ENCODE measurements around the gene GLRX2.
"Not testable (repeated sequence)": the region's sequence is repeated elsewhere in the genome, so short reads cannot be mapped to it uniquely, and the experiment has no call there.

Gene GLRX2

DNA sequence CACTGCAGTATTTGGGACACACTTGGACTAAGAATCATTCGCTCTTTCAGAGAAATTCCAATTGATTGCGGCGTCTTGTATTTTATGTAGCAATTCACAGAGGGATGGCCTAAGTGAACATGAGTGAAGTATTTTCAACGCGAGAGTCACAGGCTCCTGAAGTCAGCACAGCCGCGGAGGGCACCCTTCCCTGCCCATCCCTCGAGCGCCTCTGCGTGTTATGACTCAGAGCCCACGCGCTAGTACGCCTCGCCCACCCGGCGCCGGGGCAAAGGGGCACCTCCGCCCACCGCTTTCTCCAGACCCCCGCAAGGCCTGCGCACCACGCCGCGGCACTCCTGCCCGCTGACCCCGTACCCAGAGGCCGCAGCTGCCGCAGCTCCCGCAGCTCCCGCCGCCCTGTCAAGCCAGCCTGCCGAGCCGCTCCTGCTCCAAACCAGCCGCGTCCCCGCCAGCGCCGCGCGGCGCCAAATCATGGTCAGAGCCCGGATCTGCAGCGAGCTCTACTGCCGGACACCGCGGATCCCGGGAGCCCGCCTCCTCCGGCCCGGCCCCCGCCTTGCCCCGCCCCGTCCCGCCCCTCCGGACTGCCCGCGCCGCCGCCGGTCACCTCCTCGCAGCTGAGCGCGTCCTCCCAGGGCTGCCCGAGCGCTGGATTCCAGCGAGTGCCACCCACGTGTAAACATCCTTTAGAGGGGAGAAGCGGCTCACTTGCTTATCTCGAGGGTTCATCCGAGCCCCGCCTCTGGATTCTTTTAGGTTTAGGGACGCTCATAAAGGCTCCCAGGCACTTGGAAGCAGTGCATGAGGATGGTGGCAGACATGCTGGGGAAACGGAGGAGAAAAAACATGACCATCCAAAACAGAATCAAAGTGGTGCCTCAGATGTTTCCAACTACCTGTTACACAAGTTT is at the start of gene GLRX2:
GLRX2 (minus strand) TSS at position 508 of the 914 bp plus-strand sequence; CDS start at position 476, 32 bp downstream.
- DNase-seq = peak; percentile 24 to 77

GRCh38 chr1:193144999-193145398 is 39.8 kb upstream of the GLRX2 start:
- DNase-seq = no peak

- DNase-seq = no peak
Measured at GRCh38 chr1:193144361-193144938, 39.2 kb upstream of the GLRX2 start.

- DNase-seq = peak in 1 of 2 experiments; percentile 17
Measured at GRCh38 chr1:193143285-193143684, 38.1 kb upstream of the GLRX2 start.

DNA sequence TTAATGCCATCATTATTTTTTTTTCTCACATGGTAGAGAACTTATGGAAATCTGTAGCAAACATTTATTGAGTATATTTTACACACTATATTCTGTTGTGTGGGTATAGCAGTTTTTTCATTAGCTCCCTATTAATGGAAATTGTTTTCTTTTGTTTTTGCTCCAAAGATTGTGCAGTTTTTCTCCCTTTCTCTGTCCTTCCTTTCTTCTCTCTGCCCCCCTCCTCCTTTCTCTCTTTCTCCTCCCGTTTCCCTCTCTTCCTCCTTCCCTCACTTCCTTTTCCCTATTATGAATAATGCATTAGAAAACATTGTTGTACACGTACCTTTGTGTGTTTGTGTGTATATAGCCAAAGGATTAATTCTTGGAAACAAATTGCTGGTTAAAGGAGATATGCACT is 37.2 kb upstream of the GLRX2 start:
- no peak for DNase-seq

- DNase-seq = no peak
Measured at GRCh38 chr1:193141804-193142203, 36.6 kb upstream of the GLRX2 start.

DNA sequence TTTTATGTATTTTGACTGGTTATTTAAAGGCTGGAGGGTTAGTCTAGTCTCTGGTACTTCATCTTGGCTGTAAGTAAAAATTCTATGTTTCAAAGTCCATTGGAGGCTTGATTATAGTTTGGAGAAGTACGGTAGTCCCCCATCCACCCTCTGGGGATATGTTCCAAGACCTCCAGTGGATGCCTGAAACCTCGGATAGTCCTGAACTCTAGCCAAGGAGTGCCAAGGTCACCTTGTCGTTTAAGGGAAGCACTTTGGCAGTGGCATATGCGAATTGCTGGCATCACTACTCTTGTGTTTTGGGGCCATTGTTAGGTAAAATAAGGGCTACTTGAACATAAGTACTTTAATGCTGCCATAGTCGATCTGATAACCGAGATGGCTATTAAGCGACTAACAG is 35.0 kb upstream of the GLRX2 start:
- no peak for DNase-seq

DNA sequence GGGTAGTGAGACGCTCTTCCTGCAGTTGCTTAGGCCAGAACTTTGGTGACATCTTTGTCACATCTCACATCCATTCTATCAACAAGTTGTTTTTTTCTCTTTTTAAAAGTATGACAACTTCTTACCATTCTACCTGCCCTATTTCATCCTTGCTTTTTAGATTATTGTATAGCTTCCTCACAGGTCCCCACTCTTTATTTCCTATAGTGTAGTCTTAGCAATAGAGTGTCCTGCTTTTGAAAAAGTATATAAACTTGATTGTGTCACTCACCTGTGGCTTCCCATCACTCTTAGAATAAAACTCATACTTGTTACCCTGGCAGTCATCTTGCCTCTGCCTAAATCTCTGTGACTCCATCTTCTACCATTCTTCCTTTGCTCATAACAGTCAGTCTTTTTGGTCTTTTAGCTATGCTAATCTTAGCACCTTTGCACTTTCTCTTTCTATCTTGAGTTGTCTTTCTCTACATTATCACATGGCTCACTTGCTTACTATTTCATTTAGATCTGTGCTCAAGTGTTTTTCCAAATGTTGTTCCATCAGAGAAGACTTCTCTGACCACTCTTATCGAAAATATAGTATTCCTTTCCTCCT is 26.1 kb upstream of the GLRX2 start:
- DNase-seq = no peak

- no peak for DNase-seq
Measured at GRCh38 chr1:193125369-193125768, 20.2 kb upstream of the GLRX2 start.

- no peak for DNase-seq
Measured at GRCh38 chr1:193123751-193124150, 18.5 kb upstream of the GLRX2 start.

DNA sequence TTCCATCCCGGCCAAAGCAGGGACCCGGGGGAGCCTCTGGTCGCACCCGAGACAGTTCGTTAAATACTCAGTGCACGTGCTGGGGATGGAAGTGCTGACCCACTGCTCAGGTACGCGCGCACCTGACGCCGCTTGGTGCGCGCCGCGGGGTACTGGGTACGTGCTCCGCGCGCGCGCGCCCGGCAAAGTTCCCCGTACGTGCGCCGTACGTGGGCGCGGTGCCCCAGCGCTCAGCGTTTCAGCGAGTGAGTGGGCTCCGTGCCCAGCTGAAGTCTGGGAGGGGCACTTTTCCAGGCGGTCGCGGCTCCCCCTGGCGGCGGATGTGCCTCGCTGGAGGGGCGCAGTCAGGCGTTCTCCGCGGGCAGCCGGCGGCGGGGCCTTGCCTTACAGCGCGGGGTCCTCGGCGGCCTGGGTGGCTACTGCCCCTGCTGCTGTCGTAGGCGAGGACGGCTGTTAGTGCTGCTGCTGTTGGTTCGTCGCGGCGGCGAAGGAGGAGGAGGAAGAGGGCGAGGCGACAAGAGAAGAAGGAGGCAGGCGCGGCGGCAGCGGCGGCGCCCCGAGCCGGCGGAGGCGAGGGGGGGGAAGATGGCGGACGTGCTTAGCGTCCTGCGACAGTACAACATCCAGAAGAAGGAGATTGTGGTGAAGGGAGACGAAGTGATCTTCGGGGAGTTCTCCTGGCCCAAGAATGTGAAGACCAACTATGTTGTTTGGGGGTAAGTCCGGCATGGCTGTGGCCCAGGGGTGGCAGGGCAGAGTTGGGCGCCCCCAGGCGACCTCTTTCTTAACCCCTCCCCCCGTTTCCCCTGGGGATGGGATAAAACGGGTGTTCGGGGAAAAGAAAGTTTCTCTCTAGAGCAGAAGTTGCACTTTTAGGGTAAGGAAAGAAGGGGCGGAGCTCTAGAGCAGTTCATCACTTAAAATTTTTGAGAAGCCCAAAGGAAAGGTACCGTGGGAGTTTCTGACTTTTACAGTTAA is 16.7 kb upstream of the GLRX2 start, which contains the start of gene CDC73:
CDC73 (plus strand) TSS at position 416 of the 978 bp plus-strand sequence; CDS start at position 586, 170 bp downstream.
- DNase-seq = peak; percentile 63 to 86

DNA sequence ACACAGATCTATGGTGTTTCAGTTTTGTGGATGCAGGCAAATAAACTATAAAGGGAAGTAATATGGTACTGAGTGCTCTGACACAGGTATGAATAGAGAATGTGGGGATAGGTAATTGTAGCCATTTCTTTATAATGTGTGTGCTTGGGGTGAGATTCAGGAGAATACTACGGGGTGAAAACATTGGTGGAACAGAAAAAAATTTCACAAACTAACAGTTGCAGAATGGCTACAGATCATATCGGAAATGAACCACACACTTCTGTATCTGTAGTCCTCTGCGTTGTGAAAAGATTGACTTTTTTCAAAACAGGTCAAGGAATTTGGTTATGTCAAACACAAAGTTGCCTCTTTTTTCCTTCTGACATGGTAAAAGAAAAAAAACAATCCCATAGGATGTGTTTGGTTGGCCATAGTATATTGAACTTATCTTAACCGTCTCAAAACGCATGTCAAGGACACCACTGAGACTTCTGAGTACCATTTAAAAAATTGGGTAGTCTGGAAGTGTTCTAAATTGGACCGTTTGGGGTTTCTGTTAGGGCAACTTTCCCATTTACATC is 15.5 kb upstream of the GLRX2 start:
- DNase-seq = no peak

DNA sequence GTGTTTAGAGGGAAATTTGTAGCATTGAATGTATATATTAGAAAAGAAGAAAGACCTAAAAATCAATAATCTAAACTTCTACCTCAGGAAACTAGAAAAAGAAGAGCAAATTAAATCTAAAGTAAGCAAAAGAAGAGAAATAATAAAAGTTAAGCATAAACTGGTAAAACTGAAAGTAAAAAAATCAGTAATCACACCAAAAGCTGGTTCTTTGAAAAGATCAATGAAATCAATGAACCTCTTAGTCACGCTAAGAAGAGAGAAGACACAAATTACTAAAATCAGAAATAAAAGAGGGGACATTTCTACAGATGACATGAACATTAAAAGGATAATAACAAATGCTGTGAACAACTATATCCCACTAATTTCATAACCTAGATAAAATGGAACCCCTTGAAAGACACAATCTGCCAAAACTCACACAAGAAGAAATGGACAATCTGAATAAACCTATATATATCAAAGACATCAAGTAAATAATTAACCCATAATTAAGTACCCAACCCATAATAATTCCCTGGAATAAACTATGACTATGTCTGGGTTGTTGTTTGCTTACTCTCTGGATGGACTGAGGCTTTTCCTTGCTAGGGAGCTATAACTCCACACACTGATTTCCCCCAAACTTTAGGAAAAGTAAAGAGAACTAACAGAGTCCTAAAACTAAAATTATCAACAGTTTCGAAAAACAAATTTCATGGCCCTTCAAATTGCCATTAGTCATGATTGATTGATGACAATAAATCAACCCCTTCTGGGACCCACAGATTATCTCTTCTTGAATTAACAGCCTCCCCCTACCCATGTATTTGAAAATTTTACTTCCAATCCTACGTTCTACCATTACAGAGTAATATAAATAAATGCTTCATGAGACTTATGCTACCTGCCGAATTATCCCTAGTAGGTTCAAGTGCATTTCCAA is 13.9 kb upstream of the GLRX2 start:
- no peak for DNase-seq

- no peak for DNase-seq
Measured at GRCh38 chr1:193118194-193118593, 13.0 kb upstream of the GLRX2 start.

DNA sequence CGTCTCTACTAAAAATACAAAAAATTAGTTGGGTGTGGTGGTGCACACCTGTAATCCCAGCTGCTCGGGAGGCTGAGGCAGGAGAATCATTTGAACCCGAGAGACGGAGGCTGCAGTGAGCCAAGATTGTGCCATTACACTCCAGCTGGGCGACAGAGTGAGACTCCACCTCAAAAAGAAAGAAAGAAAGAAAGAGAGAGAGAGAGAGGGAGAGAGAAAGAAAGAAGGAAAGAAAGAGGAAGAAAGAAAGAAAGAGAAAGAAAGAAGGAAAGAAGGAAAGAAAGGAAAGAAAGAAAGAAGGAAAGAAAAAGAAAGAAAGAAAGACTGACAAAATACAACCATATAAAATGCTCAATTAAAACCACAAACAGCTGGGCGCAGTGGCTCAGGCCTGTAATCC is 12.0 kb upstream of the GLRX2 start:
- DNase-seq = not testable (repeated sequence)

DNA sequence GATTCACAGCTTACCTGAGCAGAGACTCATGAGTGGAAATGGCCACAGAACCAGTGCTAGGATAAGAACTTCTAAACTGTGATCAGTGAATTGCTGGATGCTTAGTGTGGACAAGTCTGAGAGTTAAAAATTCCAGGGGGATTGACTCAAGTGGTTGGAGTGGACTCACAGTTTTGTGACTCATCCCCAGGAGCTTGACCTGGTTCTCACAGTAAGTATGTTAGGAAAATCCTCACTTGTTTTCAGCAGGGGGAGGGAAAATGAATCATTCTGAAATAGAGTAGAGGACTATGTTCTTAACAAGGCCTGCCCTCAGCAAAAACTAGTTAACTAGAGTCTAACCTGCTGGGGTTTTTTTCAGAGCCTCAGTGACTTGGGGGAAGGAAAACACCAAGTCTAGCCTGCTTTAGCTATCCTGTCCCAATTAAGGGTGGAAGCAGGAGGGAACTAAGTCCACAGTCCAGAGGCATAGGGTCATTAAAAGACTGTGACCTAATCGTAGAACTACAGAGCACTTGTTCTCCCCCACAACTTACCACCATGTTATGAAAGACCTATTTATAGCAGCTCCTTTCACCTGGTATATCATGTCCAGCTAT is 10.5 kb upstream of the GLRX2 start:
- peak; percentile 81 for DNase-seq

DNA sequence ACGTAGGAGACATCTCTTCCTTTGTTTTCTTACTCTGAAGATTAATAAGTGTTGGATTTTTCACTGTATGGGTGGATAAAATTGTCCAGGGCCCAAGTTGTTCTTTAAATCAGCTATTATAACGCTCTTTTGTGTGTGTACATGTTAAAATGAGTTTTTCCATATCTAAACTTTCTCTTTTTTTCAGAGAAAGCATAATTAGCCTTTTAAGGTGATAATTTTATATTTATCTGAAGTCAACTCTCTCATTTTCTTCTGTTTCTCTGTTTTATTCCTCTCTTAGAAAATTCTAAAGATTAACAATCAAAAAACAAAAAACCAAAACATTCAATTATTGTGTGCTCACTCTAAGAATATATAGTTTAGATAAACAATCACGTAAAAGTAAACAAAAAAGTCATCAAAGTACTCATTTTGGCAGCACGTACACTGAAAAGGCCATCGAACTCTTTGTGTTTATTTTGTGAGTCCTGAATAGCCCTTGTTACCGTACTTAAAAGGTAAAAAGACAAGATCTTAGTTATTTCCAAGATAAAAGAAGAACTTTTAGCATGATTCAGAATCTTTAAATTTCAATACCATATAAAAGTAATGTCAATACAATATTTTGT is 9.4 kb upstream of the GLRX2 start:
- DNase-seq = no peak

GRCh38 chr1:193113992-193114332 is 8.7 kb upstream of the GLRX2 start:
- no peak for DNase-seq

GRCh38 chr1:193113258-193113991 is 8.2 kb upstream of the GLRX2 start:
- DNase-seq = no peak
